NCI-H2227 (cell line): ENCODE measurements around the gene EPHA8.

Experiments
- DNase-seq: peaks from one replicate; lab custom pipeline; 2025; ENCODE audit not compliant: unreplicated experiment; lab: John Stamatoyannopoulos, UW

The EPHA8 gene

DNA sequence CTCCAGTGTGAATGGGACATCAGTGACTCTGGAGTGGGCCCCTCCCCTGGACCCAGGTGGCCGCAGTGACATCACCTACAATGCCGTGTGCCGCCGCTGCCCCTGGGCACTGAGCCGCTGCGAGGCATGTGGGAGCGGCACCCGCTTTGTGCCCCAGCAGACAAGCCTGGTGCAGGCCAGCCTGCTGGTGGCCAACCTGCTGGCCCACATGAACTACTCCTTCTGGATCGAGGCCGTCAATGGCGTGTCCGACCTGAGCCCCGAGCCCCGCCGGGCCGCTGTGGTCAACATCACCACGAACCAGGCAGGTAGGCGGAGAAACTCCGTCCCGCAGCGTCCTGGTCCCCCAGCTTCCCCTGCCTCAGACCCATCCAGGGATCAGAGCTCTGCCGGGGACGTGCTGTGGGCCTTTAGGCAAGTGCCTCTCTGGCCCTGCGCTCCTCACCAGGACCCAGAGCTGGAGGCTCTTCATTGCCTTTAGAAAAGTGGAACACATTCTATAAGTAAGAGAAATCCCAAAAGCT is 25.7 kb downstream of the EPHA8 start:
- DNase-seq, result no peak

GRCh38 chr1:22591576-22591975 is 28.3 kb downstream of the EPHA8 start:
- DNase-seq, result no peak

- DNase-seq, result no peak
These were observed 28.8 kb downstream of the EPHA8 start for GRCh38 chr1:22592051-22592450.

DNA sequence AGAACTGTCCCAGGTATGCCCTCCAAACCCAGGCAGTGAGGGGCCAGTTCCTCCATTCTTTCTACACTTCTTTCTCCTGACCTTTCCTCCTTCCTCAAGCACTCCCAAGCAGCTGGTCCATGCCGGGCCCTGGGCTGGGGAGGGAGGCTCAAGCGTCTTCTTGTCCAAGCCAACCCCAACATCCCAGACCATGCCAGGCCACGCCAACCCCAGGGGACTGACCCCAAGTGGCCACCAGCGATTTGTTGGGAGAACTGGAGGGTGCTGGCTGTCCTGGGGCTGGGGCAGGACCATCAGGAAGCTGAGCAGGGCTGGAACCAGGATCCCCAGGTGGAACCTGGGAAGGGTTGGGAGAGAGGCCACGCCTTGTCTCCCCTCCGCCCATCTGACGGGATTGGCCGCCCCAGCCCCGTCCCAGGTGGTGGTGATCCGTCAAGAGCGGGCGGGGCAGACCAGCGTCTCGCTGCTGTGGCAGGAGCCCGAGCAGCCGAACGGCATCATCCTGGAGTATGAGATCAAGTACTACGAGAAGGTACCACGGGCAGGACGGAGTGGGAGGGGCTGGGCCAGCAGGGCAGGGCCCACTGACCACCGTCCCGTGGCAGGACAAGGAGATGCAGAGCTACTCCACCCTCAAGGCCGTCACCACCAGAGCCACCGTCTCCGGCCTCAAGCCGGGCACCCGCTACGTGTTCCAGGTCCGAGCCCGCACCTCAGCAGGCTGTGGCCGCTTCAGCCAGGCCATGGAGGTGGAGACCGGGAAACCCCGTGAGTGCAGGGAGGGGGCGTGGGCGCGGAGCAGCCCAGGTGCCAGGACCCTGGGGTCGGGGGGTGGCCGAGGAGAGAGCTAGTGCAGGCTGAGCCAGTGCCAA is 29.9 kb downstream of the EPHA8 start:
- no peak for DNase-seq

GRCh38 chr1:22594396-22594795 is 31.1 kb downstream of the EPHA8 start:
- no peak for DNase-seq

DNA sequence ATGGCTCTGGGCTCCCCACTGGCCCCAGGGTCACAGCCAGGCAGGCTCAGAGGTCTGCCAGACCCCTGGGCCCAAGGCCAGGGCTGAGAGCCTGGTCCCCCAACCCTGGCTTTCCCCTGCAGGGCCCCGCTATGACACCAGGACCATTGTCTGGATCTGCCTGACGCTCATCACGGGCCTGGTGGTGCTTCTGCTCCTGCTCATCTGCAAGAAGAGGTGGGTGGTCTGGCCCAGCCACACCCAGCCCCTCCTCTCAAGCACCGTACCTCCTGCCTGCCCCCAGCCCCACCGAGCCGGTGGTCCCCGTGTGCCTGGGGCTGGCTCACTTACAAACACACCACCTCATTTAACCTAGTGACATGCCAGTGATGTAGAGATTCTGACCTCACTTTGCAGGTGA is 31.8 kb downstream of the EPHA8 start:
- no peak for DNase-seq

DNA sequence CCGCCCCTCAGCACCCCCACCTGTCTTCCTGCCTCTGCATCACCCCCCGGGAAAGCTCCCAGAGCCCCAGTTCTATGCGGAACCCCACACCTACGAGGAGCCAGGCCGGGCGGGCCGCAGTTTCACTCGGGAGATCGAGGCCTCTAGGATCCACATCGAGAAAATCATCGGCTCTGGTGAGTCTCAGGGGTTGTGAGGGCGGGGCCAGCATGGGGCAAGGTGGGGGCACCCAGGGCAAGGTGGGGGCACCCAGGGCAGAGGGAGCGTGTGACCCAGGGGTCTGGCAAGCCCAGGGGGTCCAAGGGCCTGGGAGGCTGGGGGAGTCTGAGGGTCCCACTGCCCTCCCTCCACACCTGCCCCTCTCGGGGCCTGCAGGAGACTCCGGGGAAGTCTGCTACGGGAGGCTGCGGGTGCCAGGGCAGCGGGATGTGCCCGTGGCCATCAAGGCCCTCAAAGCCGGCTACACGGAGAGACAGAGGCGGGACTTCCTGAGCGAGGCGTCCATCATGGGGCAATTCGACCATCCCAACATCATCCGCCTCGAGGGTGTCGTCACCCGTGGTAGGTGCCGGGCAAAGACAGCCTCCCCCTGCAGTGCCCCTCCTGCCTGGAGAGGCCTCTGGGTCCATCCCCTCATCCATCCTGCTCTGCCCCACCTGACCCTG is 34.1 kb downstream of the EPHA8 start:
- no peak for DNase-seq

DNA sequence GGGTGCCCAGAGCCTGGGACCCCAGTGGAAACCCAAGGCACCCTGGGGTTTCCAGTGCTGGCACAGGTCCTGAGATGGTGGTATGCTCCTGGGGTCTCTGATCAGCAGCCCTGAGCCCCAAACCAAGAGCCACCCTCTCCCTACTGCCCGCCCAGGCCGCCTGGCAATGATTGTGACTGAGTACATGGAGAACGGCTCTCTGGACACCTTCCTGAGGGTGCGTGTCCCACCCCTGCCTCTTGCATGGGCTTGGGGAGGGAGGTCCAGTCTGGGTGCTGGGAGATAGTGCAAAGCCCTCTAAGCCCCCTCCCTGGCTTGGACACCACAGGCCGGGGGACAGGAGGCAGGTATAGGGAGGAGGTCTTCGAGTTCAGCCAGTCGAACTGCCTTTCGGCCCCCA is 34.7 kb downstream of the EPHA8 start:
- no peak for DNase-seq

DNA sequence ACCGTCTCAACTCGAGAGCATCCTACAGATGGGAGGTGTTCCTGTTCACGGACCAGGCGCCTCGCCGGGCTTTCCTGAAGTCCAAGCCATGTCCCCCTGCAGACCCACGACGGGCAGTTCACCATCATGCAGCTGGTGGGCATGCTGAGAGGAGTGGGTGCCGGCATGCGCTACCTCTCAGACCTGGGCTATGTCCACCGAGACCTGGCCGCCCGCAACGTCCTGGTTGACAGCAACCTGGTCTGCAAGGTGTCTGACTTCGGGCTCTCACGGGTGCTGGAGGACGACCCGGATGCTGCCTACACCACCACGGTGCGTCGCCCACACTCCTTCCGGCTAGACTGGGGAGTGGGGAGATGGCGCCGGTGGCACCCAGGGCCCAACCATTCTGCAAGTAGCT is 35.4 kb downstream of the EPHA8 start:
- no peak for DNase-seq

DNA sequence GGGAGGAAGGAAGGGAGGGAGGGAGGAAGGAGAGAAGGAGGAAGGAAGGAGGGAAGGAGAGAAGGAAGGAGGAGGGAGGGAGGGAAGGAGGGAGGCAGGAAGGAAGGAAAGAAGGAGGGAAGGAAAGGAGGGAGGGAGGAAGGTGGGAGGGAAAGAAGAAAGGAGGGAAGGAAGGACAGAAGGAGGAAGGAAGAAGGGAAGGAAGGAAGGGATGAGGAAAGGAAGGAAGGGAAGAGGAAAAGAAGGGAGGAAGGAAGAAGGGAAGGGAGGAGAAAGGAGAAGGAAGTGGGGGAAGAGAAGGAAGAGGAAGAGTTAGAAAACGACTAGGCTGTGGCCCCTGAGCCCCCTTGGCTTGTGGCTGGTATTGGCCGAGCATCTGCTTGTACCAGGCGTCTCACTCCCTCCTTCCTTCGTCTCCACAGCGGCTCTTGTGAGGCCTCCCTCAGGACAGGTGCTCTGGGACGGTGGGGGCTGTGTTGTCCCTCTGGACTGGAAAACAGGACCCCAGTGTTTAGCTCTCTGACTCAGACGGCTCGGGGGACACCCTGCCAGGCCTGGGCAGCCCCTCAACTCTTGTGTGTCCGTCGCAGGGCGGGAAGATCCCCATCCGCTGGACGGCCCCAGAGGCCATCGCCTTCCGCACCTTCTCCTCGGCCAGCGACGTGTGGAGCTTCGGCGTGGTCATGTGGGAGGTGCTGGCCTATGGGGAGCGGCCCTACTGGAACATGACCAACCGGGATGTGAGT is 37.0 kb downstream of the EPHA8 start:
- no peak for DNase-seq

DNA sequence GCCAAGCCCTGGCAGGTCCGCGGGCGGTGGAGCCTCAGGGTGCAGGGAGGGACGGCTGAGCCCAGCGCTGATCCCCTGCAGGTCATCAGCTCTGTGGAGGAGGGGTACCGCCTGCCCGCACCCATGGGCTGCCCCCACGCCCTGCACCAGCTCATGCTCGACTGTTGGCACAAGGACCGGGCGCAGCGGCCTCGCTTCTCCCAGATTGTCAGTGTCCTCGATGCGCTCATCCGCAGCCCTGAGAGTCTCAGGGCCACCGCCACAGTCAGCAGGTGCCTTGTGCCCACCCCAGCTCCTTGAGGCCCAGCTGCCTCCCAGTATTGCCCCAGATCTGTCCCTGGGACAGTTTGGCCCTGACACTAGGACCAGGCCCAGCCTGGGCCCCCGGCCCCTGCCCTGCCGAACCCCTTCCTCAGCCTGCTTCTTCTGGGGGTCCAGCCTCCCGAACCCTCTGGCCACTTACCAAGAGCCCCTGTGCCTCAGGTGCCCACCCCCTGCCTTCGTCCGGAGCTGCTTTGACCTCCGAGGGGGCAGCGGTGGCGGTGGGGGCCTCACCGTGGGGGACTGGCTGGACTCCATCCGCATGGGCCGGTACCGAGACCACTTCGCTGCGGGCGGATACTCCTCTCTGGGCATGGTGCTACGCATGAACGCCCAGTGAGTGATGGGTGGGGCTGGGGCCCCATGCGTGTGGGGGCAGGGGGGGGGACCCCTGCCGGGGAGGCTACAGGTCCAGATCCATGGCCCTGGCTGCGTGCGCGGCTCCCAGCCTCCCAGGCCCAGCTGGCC is 37.7 kb downstream of the EPHA8 start:
- DNase-seq, result no peak

GRCh38 chr1:22601610-22602009 is 38.3 kb downstream of the EPHA8 start:
- no peak for DNase-seq

DNA sequence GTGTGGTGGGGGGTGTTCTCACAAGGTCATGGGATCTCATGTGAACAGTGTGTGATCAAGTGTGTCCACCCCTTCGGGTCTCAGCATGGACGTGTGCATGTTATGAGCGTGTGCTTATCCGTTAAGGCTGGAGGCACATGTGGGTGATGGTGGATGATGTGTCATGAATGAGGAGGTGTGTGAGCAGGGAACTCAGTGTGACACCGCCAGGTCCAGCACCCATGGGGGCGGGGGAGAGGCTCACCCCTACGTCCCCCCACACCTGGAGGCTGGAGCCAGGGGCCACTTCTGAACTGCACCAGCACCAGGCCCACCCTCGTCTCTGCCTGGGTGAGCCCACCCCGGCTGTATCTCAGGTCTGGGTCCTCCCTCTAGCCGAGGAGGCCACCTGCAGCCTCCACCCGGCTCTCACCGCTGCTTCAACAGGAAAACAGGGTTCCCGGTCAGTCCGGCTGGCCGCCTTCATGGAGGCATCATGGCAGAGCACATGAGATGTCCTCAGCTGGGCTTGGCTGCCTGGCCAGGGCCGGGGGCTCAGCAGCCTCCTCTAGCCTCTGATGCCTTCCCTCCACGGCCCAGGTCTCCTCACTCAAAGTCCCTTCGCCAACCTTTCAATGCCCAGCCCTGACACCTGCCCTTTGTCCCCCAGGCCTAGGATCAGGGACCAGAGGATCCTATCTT is 38.9 kb downstream of the EPHA8 start:
- no peak for DNase-seq

DNA sequence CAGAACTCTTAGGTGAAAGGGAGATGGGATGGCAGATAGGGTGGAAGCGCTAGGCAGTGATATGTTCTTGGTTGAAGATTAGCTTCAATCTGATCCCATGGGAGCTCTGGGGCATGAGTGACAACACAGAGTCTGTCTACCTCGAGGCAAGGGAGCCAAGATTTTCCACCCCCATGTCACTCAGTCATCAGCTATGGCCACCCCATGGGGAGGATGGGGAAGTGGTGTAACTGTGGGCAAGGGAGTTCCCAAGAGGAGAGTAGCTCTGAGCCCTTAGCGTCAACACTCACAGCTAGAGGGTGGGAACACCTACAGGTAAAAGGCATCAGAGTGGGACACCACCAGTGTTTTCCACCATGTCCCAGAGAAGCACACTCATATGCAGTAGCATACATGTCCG is 42.9 kb downstream of the EPHA8 start:
- DNase-seq, result no peak

DNA sequence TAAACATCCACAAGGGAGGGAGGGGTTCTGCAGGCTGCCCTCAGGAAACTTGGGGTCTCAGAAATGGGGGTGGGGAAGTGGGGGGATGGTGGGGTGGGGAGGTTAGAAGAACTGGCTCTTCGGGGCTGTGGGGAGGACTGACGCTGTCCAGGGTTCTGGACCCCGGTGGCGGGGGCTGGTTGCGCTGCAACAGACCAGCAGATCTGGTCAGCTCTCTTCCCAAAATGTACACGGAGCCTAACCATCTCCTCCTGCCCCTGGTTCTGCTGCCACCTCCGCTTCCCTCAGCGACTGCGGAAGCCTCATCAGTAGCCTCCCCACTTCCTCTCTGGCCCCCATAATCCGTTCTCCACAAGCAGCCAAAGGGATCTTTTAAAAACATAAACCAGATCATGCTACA is 43.9 kb downstream of the EPHA8 start:
- no peak for DNase-seq

DNA sequence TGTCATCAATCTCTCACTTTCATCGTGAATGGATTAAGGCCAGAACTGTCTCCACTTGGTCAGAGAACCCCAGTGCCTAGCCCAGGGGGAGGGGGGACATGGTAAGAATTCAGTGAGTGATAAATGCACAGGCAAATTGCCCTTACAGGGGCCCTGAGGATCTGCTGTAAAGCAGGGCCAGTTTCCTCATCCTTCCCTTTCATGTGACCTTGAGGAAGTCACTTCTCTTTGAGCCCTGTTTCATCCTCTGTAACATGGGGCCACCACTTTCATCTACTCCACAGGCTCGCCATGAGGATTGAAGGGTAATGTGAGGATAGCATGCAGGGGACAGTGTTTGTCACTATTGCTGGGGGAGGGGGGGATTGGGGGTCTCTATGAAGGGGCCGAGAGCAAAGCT is 45.1 kb downstream of the EPHA8 start:
- DNase-seq, result no peak

DNA sequence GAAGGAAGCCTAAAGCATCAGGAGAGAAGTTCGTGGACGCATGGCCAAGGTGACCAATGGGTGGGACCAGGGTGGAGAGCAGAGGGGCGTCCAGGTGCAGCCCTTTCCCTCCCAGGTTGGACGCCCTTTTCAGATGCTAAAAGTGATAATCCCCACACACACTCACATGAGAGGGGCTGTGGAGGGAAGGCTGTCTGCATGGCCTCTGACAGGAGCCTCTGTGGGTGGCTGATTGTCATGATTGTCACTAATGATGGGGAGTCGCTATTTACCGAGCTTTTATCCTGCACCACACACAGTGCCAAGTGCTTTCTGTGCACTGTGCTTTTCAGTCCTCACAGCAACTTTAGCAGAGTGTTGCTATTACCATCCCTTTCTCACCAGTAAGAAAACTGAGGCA is 46.0 kb downstream of the EPHA8 start:
- peak; percentile 81 for DNase-seq

DNA sequence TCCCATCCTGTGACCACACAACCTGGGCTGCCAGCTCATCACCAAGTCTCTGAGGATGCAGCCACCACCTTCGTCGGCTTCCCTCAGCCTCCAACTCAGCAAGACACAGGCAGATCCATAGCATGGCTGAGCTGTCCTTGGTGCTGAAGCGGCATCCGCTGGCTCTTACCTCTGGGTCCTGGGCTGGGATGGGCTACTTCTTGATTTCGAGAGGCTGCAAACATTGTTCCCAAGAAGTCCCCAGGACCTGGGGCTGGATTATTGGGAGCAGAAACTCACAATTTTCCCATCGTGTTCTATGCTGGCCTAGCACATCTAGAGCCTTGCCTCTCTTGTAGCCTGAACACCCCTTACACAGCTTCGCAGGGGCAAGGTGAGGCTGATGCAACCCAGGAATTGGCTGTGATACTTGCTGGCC is 48.2 kb downstream of the EPHA8 start:
- no peak for DNase-seq

DNA sequence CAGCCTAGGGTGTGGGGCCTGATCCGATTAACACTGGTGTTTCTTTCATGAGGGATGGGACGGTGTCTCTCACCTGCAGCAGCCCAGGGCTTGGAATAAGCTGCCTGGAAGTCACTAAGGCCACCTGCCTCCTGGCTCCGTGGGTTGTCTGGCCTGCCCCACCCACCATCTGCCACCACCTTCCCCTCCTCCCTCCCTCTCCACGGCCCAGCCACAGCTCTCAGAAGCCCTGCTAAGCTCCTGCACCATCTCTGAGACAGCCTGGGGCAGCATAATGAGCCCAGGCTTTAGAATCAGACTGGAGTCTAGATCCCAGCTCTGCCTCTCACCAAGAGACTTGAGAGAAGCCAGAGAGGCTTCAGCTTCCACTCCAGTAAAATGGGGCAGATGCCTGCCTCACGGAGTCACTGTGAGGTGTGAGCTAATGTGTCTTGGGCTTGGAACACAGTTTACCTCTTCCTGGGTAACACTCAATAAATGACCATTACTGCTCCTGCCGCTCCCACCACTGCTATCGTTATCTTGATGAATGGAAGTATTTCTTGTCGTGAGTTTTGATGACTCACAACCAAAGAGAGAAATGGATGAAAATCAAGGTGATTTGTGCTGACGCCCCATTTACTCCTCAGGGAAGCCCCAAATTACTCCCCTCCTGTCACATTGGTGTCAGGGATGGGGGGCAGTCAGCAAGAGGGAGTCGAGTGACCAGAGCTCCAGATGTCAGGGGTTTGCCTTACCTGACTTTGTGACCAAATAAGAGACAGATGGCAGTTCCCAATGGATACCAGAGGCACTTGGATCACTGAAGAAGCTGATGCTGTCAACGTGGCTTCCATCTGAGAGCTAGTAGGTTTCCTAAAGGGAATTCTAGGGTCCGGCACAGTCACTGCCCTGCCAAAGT is 49.6 kb downstream of the EPHA8 start:
- DNase-seq, result peak; percentile 48
